Ovary (tissue), 3 donors: ENCODE results near the gene ABCF1.

Source experiments
- CTCF ChIP-seq, 3 donors: fragments of 450-650 bp in 2 of 3; fragments of 200-600 bp in 1 of 3; IDR thresholded peaks; one replicate each; pipeline versions ENCODE4 v1.5.1 to v1.8.0; 2016 to 2022; ENCODE audit warnings: antibody characterized with exemption in 3 of 3, mild to moderate bottlenecking in 1 of 3
- EP300 ChIP-seq: sonication (generic); formaldehyde crosslinking; IDR thresholded peaks from one replicate; pipeline ENCODE4 v1.6.1; 2017; ENCODE audit warnings: antibody characterized with exemption
- POLR2A ChIP-seq: fragments of 450-650 bp; IDR thresholded peaks from one replicate; pipeline ENCODE4 v1.6.1; 2017; ENCODE audit warnings: antibody characterized with exemption, mild to moderate bottlenecking, moderate library complexity
- donor health status: DM: no; HTN: no; CAD: no.

GRCh38 chr6:30611150-30611855 is 40.1 kb downstream of the ABCF1 start:
- TF ChIP-seq POLR2A (no peak), CTCF (IDR thresholded peaks at IDR 0.05) (no peak), EP300 (no peak)
